Lung (tissue), 12 donors: Measurements from ENCODE around the gene LIMS2. TPM values are rescaled to one million over a fixed set of nuclear protein-coding genes. Genes with fewer than 3 reads are reported as not detected.

Source experiments
- ATAC-seq: fragments of 200-7000 bp; cut with Tn5 transposase; one replicate; pipeline ENCODE4 v1.9.1; 2020; ENCODE audit warnings: moderate number of reproducible peaks; ENCODE audit not compliant: insufficient read depth, low FRiP score
- DNase-seq, 3 donors: peaks; one replicate each; pipeline ENCODE4 v3.0.0-alpha.2; 2013 to 2017
- H3K27ac ChIP-seq, 2 donors: one replicate each; pipeline ENCODE4 v1.5.1; 2013; ENCODE audit warnings: mild to moderate bottlenecking in 2 of 2, moderate library complexity in 2 of 2, control low read depth in 1 of 2, inconsistent platforms in 1 of 2, low read depth in 1 of 2, low read length in 1 of 2
- H3K27me3 ChIP-seq, 3 donors: one replicate each; pipeline ENCODE4 v1.5.1; 2013; ENCODE audit warnings: low read length in 2 of 3; ENCODE audit not compliant: control insufficient read depth in 3 of 3, insufficient read depth in 3 of 3
- H3K36me3 ChIP-seq, 4 donors: one replicate each; pipeline ENCODE4 v1.5.1; 2013; ENCODE audit warnings: low read length in 4 of 4, mild to moderate bottlenecking in 1 of 4, moderate library complexity in 1 of 4; ENCODE audit not compliant: control insufficient read depth in 4 of 4, insufficient read depth in 4 of 4
- H3K4me1 ChIP-seq, 5 donors: one replicate each; pipeline ENCODE4 v1.5.1; 2013; ENCODE audit warnings: low read length in 5 of 5, mild to moderate bottlenecking in 2 of 5, moderate library complexity in 1 of 5; ENCODE audit not compliant: control insufficient read depth in 5 of 5, insufficient read depth in 5 of 5
- H3K4me3 ChIP-seq: one replicate; pipeline ENCODE4 v1.5.1; 2013; ENCODE audit warnings: mild to moderate bottlenecking, control low read depth, moderate library complexity
- H3K9ac ChIP-seq, 2 donors: one replicate each; pipeline ENCODE4 v1.5.1; 2013; ENCODE audit warnings: low read length in 2 of 2, control low read depth in 1 of 2; ENCODE audit not compliant: insufficient read depth in 1 of 2
- H3K9me3 ChIP-seq, 4 donors: one replicate each; pipeline ENCODE4 v1.5.1; 2013; ENCODE audit warnings: low read length in 3 of 4, mild to moderate bottlenecking in 1 of 4, moderate library complexity in 1 of 4; ENCODE audit not compliant: control insufficient read depth in 4 of 4, insufficient read depth in 3 of 4
- CTCF ChIP-seq: IDR thresholded peaks from 2 replicates; pipeline ENCODE4 v1.5.1; 2012; ENCODE audit warnings: mild to moderate bottlenecking; ENCODE audit errors: control extremely low read depth, extremely low read depth
- WGBS, 2 donors: extraction: QIAGEN DNeasy Blood & Tissue Kit; methylation state at CpG; one replicate each; pipeline ENCODE4 v1.1.7; 2013; 5-methylcytosine and 5-hydroxymethylcytosine counted together
- polyA plus RNA-seq, 2 donors: library from polyadenylated mRNA; stranded (reverse); fragments of 200-250 nt; gene quantifications; one replicate each; pipeline ENCODE4 v1.2.1, GENCODE V29; 2013
- total RNA-seq, 2 donors: library from RNA; depleted of rRNA in 1 of 2; stranded (reverse); fragments of >200 nt in 1 of 2; gene quantifications; one replicate each; pipeline ENCODE4 v1.2.1, GENCODE V29; 2014 to 2021
- donor health status: control.
- donor health status: control.
- donor health status: Bipolar disorder and iron deficiency.
- donor health status: healthy.
- donor health status: DM: yes; HTN: yes; CAD: no.

The LIMS2 gene
- total and polyA plus RNA-seq, 4 donors: 22.2 to 138 (median 80.4) TPM

GRCh38 chr2:127660291-127660578 lies 15.1 kb downstream of the LIMS2 start:
- Histone ChIP-seq H3K4me3 (no peak overlapping the region), H3K4me1 (peaks cover 0 to 54% (median 0%) of the 10 kb centered on the region in 5 donors), H3K36me3 (peaks cover 0 to 7% (median 0%) of the 10 kb centered on the region in 4 donors), H3K9ac (no peak overlapping the region), H3K9me3 (peaks cover 0 to 2% (median 0%) of the 10 kb centered on the region in 4 donors), H3K27ac (peak overlapping the region; percentile 79 to 84), H3K27me3 (peaks cover 0 to 16% (median 13%) of the 10 kb centered on the region in 3 donors)
- 91 to 96% methylated on average over 10 of the region's 10 CpGs for WGBS, 2 donors
- DNase-seq (no peak), ATAC-seq (no peak)
- TF ChIP-seq CTCF: no peak

GRCh38 chr2:127659408-127660290 lies 15.7 kb downstream of the LIMS2 start:
- Histone ChIP-seq H3K4me3 (no peak overlapping the region), H3K27ac (peak overlapping the region; percentile 87 to 91), H3K9me3 (peaks cover 0 to 2% (median 0%) of the 10 kb centered on the region in 4 donors), H3K27me3 (peaks cover 0 to 13% (median 9%) of the 10 kb centered on the region in 3 donors), H3K36me3 (peaks cover 0 to 10% (median 0%) of the 10 kb centered on the region in 4 donors), H3K9ac (no peak overlapping the region), H3K4me1 (peaks cover 0 to 56% (median 0%) of the 10 kb centered on the region in 5 donors)
- no peak for DNase-seq
- no peak for TF ChIP-seq CTCF
- peak; percentile 50 for ATAC-seq
- WGBS, 2 donors: 58 to 62% methylated on average over 14 of the region's 14 CpGs

- TF ChIP-seq CTCF: no peak
- WGBS, 2 donors: 78 to 80% methylated on average over 20 of the region's 20 CpGs
- Histone ChIP-seq H3K4me3 (no peak overlapping the region), H3K9me3 (peaks cover 0 to 2% (median 0%) of the 10 kb centered on the region in 4 donors), H3K4me1 (peaks cover 0 to 51% (median 0%) of the 10 kb centered on the region in 5 donors), H3K36me3 (peaks cover 0 to 16% (median 0%) of the 10 kb centered on the region in 4 donors), H3K27me3 (peaks cover 0 to 9% (median 4%) of the 10 kb centered on the region in 3 donors), H3K9ac (no peak overlapping the region), H3K27ac (peak overlapping the region; percentile 87 to 91)
- DNase-seq (no peak), ATAC-seq (no peak)
Observed at GRCh38 chr2:127658641-127659407, 16.5 kb downstream of the LIMS2 start.
